Measurements from ENCODE around the gene OR4Q2.
"Not testable (repeated sequence)": the region's sequence is repeated elsewhere in the genome, so short reads cannot be mapped to it uniquely, and the experiment has no call there.

The OR4Q2 gene

DNA sequence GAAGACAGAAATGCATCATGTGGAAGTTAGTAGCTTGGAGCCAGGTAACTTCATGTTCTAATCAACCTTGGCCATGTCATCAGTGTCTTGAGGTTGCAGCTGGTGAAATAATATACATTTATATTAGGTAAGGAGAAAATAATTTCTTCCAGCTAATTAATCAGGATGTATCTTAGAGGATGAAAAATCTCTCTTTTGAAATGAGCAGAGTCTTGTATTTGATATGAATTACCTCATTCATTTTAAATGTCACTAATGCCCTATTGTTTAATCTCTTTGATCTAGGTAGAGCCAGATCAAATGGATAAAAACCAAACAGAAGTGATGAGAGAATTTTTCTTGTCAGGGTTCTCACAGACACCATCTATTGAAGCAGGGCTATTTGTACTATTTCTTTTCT, at the start of gene OR4Q2:
Gene OR4Q2 (plus strand): TSS at position 301 of the 400 bp plus-strand sequence.
- TF ChIP-seq, protein P1, sequence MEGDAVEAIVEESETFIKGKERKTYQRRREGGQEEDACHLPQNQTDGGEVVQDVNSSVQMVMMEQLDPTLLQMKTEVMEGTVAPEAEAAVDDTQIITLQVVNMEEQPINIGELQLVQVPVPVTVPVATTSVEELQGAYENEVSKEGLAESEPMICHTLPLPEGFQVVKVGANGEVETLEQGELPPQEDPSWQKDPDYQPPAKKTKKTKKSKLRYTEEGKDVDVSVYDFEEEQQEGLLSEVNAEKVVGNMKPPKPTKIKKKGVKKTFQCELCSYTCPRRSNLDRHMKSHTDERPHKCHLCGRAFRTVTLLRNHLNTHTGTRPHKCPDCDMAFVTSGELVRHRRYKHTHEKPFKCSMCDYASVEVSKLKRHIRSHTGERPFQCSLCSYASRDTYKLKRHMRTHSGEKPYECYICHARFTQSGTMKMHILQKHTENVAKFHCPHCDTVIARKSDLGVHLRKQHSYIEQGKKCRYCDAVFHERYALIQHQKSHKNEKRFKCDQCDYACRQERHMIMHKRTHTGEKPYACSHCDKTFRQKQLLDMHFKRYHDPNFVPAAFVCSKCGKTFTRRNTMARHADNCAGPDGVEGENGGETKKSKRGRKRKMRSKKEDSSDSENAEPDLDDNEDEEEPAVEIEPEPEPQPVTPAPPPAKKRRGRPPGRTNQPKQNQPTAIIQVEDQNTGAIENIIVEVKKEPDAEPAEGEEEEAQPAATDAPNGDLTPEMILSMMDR (IDR thresholded peaks at IDR 0.05; ENCODE audit: insufficient read depth, low read depth, low read length, missing control alignments), result no peak
- no peak within 1 kb of the TSS for H3K4me3 ChIP-seq (ENCODE audit: low read depth, low read length)
- no peak for DNase-seq (ENCODE audit: low read depth)

DNA sequence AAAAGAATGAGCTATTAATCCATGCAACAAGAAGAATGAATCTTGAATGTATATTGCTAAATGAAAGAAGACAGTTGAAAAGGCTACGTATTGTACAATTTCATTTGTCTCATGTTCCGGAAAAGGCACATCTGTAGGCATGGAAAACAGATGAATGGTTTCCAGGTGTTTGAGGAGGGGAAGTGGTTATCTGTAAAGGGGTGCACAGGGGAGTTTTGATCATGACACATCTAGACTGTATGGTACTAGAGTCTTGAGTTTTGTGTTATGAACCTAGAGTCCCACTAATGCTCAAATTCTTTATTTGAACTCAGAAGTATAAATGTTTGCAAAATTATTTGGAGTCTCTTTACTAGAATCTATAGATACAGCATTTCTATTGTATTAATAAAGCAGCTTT, 32.2 kb upstream of the OR4Q2 start:
- not testable (repeated sequence) for DNase-seq (ENCODE audit: low read depth); H3K4me3 ChIP-seq (ENCODE audit: low read depth, low read length)

DNA sequence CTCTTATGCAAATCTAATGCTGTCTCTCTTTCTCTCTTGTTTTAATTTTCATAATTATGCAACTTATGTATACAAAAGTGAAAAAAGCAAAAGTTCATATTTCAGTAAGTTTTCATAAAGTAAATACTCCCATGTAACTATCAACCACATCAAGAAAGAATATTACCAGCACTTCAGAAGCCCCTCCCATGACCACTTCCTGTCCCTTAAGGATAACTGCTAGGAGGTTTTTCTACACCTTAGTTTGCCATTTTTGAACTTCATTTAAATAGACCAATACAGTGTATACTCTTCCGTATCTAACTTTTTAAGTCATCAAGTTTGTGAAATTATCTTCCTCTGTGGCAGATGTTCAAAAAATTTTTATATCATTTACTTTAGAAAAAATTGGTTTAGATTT, 27.1 kb upstream of the OR4Q2 start:
- no peak for DNase-seq (ENCODE audit: low read depth)
- TF ChIP-seq, protein P1 (IDR thresholded peaks at IDR 0.05; ENCODE audit: insufficient read depth, low read depth, low read length, missing control alignments), result no peak
- H3K4me3 ChIP-seq (ENCODE audit: low read depth, low read length), result no peak overlapping the region

DNA sequence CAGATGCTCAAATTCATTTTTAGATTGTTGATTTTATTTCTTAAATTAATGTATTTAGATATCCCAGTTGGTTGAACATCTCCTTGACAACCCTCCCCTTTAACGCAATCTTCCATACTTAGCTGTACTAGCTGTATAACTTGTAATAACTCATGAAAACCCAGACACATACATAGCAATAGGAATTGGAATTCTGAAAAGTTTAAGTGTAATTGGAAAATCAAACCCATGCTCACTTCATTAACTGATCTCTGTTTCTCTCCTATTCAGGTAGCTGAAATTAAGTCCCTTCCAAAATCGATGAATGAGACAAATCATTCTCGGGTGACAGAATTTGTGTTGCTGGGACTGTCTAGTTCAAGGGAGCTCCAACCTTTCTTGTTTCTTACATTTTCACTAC, 26.7 kb upstream of the OR4Q2 start, which contains the start of gene OR4K15:
Gene OR4K15 (plus strand): TSS at position 301 of the 400 bp plus-strand sequence. CDS start 0 bp downstream, at position 301.
- DNase-seq (ENCODE audit: low read depth), result no peak
- H3K4me3 ChIP-seq (ENCODE audit: low read depth, low read length), result no peak within 1 kb of the TSS
- TF ChIP-seq, protein P1 (IDR thresholded peaks at IDR 0.05; ENCODE audit: insufficient read depth, low read depth, low read length, missing control alignments), result no peak

DNA sequence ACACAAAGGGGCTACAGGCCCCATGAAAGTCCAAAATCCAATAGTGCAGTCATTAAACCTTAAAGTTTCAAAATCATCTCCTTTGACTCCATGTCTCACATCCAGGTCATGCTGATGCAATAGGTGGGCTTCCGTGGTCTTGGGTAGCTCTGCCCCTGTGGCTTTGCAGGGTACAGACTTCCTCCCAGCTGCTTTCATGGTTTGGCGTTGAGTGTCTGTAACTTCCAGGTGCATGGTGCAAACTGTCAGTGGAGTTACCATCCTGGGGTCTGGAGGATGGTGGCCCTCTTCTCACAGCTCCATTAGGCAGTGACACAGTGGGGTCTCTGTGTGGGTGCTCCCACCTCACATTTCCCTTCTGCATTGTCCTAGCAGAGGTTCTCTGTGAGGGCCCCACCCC, 8.5 kb upstream of the OR4Q2 start:
- no peak for DNase-seq (ENCODE audit: low read depth)
- H3K4me3 ChIP-seq (ENCODE audit: low read depth, low read length), result no peak overlapping the region
- TF ChIP-seq, protein P1 (IDR thresholded peaks at IDR 0.05; ENCODE audit: insufficient read depth, low read depth, low read length, missing control alignments), result no peak

DNA sequence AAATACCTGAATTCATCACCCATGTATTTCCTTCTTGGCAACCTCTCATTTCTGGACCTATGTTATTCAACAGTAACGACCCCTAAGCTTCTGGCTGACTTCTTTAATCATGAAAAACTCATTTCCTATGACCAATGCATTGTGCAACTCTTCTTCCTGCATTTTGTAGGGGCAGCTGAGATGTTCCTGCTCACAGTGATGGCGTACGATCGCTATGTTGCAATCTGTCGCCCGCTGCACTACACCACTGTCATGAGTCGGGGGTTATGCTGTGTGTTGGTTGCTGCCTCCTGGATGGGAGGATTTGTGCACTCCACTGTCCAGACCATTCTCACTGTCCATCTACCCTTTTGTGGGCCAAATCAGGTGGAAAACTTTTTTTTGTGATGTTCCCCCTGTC, 356 bp downstream of the OR4Q2 start:
- H3K4me3 ChIP-seq (ENCODE audit: low read depth, low read length), result no peak overlapping the region
- DNase-seq (ENCODE audit: low read depth), result no peak
- TF ChIP-seq, protein P1 (IDR thresholded peaks at IDR 0.05; ENCODE audit: insufficient read depth, low read depth, low read length, missing control alignments), result no peak

DNA sequence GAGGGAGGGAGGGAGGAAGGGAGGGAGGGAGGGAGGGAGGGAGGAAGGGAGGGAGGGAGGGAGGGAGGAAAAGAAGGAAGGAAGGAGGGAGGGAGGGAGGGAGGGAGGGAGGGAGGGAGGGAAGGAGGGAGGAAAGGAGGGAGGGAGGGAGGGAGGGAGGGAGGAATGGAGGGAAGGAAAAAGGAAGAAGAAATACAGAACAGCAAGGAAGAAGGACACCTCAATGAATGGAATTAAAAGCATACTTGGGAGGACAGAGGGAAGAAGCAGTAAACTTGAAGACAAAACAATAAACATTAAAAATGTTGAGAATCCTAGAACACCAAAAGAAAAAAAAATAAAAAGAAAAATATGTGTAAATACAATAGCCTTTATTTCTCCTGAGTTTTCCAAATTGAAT, 6.2 kb downstream of the OR4Q2 start:
- DNase-seq (ENCODE audit: low read depth), result no peak
- TF ChIP-seq, protein P1 (IDR thresholded peaks at IDR 0.05; ENCODE audit: insufficient read depth, low read depth, low read length, missing control alignments), result no peak
- no peak overlapping the region for H3K4me3 ChIP-seq (ENCODE audit: low read depth, low read length)

Measured in GM12865 (cell line).